Hypothalamus (tissue), 51 donors: ENCODE measurements around the gene THBS2.
"Not testable (repeated sequence)": the region's sequence is repeated elsewhere in the genome, so short reads cannot be mapped to it uniquely, and the experiment has no call there.

ENCODE experiments used
- DNase-seq, 51 donors: peaks; one replicate each; lab custom pipeline; 2025; lab: John Stamatoyannopoulos, UW

THBS2 gene

GRCh38 chr6:169273511-169273910, 19.9 kb upstream of the THBS2 start:
- DNase-seq = no peak

DNA sequence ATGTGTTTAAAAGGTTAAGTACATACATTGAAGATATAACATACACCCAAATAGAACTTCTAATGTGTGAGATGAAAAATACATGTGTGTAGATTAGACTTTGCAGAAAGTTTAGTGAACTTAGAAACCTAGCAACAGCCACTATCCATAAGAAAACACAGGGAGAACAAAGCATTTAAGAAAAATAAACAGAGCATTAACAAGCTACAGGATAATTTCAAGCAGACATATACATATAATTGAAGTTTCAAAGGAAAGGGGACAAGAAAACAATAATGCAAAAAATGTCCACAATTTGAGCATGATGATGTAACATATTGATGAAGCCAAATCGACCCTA, 18.2 kb upstream of the THBS2 start:
- DNase-seq = no peak

- DNase-seq = no peak
Measured at GRCh38 chr6:169271158-169271876, 17.7 kb upstream of the THBS2 start.

- not testable (repeated sequence) for DNase-seq
Measured at GRCh38 chr6:169270077-169270380, 16.4 kb upstream of the THBS2 start.

DNA sequence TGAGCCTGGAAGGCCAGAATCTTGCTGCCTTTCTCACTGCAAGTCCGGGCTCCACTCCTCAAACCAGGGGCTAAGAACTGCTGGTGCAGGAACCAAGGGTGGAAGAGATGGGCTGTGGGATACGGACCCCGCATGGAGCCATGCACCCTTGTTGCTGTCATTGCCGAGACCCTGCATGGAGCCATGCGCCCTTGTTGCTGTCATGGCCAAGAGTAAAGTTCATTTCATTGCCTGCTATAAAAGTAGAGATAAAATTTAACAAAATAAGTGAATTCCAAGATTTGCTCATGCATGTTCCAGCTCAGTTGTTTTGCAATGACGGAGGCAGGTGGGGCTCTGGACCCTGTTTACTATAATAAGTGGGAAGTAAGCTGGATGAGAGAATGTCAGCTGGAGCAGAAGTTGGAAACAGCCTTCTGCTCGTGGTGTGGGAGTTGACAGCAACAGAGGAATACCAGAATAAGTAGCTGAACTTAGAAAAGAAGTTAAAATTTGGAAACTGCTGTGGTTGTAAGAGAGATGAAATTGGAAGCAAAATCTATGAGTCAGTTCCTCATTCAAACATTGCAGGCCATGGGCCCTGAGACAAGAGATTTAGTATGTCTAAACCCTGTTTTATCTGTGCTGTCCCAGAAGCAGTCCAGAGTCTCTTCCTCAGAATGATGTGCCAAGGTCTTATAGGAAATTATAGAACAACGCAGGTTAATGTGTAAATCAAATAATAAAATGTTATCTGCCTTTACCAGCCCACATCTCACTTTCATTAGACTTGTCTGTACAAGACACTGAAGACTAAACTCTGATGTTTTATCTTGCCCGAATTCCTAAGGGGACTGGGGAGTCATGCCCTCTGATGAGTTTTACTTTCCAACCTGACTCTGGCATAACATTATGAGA, 15.8 kb upstream of the THBS2 start:
- no peak for DNase-seq

DNA sequence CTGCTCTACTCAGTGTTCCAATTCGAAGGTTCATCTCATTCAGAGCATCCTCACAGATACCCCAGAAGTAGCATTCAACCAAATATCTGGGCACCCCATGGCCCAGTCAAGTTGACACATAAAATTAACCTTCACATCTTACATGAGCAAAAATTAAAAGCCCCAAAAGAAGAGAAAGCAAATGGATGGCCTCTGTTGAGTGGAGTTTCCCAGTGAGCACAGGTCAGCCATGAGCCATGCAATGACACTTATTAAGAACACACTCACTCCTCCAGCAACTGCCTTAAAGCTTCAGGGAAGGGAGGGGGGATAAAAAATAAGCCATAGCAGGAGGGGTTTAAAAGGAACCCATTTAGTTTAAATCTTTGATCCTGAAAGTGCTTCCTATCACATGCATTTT, 14.6 kb upstream of the THBS2 start:
- DNase-seq = no peak

GRCh38 chr6:169266746-169267591, 13.3 kb upstream of the THBS2 start:
- no peak for DNase-seq

- DNase-seq = no peak
Measured at GRCh38 chr6:169266261-169266660, 12.6 kb upstream of the THBS2 start.

- DNase-seq = no peak
Measured at GRCh38 chr6:169265486-169266131, 12.0 kb upstream of the THBS2 start.

GRCh38 chr6:169263836-169264608, 10.4 kb upstream of the THBS2 start:
- peak in 14 of 51 donors; percentile 7 to 48 (median 26) for DNase-seq

DNA sequence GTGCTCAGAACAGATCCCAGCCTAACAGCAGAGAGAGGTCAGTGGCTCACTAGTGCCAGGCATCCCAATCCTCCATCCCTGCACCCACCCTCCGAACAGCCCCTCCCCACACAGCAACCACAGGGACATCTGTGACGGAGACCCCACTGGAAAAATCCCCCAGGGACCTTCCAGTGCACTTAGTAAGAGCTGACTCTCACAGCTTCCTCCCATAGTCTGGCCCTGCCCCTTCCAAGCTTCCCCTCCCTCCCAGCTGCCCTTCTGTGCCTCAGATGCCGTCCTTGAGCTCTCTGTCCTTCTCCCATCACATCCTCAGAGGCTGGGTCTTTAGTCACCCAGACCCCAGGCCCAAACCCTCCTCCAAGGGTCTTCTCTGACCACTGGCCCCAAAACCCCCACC, 9.7 kb upstream of the THBS2 start:
- DNase-seq = no peak

GRCh38 chr6:169262602-169263001, 9.0 kb upstream of the THBS2 start:
- not testable (repeated sequence) for DNase-seq

DNA sequence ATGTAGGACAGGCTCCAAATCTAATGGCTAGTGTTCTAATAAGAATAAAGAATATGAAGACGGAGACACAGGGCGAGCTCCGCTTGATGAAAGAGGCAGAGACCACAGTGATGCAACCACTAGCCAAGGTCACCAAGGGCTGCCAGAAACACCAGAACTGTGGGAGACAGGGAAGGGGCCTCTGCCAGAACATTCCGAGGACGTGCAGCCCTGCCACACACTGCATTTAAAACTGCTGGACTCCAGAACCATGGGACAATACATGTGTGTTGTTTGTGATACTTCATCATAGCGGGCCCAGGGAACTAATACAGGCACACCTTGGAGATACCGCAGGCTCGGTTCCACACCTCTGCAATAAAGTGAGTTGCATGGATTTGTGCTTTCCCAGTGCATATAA, 2.9 kb upstream of the THBS2 start:
- no peak for DNase-seq

- DNase-seq = no peak
Measured at GRCh38 chr6:169256061-169256460, 2.4 kb upstream of the THBS2 start.

DNA sequence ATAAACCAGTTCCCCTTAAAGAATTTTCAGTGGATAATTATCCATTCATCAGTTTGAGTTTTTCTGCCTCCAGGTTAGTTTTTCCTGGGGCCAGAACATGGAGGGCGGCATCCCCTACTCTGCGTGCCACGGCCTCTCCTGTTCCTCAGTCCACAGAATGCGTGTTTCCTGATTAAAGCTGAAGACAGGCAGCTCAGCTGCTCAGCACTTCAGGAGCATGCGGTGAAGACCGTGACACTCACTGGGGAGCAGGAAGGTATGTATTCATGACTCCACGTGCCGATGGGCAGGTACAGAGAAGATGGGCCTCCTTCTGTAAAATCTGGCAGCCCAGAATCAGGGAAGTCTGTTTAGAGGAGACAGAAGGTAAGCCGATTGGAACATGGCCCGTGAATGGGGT, 2.0 kb upstream of the THBS2 start:
- no peak for DNase-seq

- no peak for DNase-seq
Measured at GRCh38 chr6:169254456-169255316, 1.0 kb upstream of the THBS2 start.

GRCh38 chr6:169252505-169253189, 999 bp downstream of the THBS2 start:
- DNase-seq = peak in 33 of 51 donors; percentile 20 to 80 (median 51)

GRCh38 chr6:169251822-169252504, 1.7 kb downstream of the THBS2 start:
- peak in 4 of 51 donors; percentile 16 to 41 (median 27) for DNase-seq
